ENCODE measurements around the gene FOSL2.

- TF ChIP-seq CTCF (IDR thresholded peaks at IDR 0.05 in 8 of 11, conservative IDR thresholded peaks at IDR 0.05 in 3 of 11) (no peak), POLR2A (IDR thresholded peaks at IDR 0.05) (no peak)
Measured at GRCh38 chr2:28373854-28374253, 18.8 kb upstream of the FOSL2 start.

Data from spleen (tissue), 7 donors.